A673 (cell line): ENCODE measurements around the gene VAV3.

ENCODE experiments used
- EZH2 ChIP-seq: fragments of 200-600 bp; sonication (generic); IDR thresholded peaks from 2 replicates; pipeline ENCODE4 v1.6.1; 2017; ENCODE audit warnings: borderline replicate concordance, low read depth, mild to moderate bottlenecking, mixed read lengths, antibody characterized with exemption, low read length; ENCODE audit not compliant: poor library complexity, severe bottlenecking
- TF ChIP-seq, protein P1 (sequence below): fragments of 300-800, 200-600 bp; sonication (generic); conservative IDR thresholded peaks from 2 replicates; pipeline ENCODE4 v1.5.1; 2017; ENCODE audit warnings: low read depth, mild to moderate bottlenecking, antibody characterized with exemption, low read length, moderate library complexity, mixed read lengths

DNA sequence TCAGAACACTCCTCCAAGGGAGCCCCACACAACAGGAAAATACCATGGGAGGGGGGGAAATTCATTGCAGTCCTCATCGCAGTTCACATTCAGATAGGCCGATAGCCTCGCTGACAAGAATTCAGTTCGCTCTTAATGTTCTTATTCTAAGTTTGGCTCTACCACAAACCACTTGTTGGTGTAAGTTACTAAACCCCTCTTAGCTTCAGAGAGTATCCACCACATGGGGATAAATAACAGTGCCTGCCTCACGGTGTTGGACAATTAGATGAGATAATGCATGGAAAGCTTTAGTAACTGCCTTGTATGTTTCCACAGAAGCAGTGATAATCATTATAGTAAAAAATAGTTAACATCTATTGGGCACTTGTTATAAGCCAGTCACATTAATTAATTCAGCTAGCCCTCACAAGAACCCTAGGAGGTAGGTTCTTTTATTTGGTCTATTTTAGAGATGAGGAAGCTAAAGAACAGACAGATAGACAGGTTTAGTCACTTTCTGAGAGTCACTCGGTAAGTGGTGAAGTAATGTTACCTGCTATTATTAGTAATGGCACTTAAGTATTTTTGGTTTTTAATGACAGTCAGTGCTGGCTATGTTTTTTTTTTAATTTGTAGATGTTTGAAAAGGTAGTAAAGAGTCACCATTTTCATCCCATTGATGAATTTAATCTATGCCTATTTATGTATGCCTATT is 10.1 kb downstream of the VAV3 start:
- no peak for TF ChIP-seq EZH2
- TF ChIP-seq, protein P1, sequence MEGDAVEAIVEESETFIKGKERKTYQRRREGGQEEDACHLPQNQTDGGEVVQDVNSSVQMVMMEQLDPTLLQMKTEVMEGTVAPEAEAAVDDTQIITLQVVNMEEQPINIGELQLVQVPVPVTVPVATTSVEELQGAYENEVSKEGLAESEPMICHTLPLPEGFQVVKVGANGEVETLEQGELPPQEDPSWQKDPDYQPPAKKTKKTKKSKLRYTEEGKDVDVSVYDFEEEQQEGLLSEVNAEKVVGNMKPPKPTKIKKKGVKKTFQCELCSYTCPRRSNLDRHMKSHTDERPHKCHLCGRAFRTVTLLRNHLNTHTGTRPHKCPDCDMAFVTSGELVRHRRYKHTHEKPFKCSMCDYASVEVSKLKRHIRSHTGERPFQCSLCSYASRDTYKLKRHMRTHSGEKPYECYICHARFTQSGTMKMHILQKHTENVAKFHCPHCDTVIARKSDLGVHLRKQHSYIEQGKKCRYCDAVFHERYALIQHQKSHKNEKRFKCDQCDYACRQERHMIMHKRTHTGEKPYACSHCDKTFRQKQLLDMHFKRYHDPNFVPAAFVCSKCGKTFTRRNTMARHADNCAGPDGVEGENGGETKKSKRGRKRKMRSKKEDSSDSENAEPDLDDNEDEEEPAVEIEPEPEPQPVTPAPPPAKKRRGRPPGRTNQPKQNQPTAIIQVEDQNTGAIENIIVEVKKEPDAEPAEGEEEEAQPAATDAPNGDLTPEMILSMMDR, result no peak
